GM12873 (cell line): Measurements from ENCODE around the gene KRT39.

Experiments
- CTCF ChIP-seq: IDR thresholded peaks from 2 replicates; pipeline ENCODE4 v1.5.1; 2012; ENCODE audit warnings: low read depth, mild to moderate bottlenecking, moderate library complexity, low read length, control low read depth; ENCODE audit not compliant: insufficient read depth; ENCODE audit errors: missing control alignments

Gene KRT39

GRCh38 chr17:40932608-40933007 lies 34.1 kb downstream of the KRT39 start:
- no peak for TF ChIP-seq CTCF

GRCh38 chr17:40931311-40931710 lies 35.4 kb downstream of the KRT39 start:
- no peak for TF ChIP-seq CTCF

GRCh38 chr17:40926341-40926740 lies 40.4 kb downstream of the KRT39 start:
- no peak for TF ChIP-seq CTCF

GRCh38 chr17:40922239-40922638 lies 44.5 kb downstream of the KRT39 start:
- no peak for TF ChIP-seq CTCF

GRCh38 chr17:40921026-40921425 lies 45.7 kb downstream of the KRT39 start:
- TF ChIP-seq CTCF = no peak

GRCh38 chr17:40916366-40916765 lies 50.4 kb downstream of the KRT39 start:
- TF ChIP-seq CTCF = no peak

- no peak for TF ChIP-seq CTCF
Measured at GRCh38 chr17:40915721-40916256, 51.0 kb downstream of the KRT39 start.
